HUES6 (cell line): ENCODE measurements around the gene TMEM79.
"Not testable (repeated sequence)": the region's sequence is repeated elsewhere in the genome, so short reads cannot be mapped to it uniquely, and the experiment has no call there.

Source experiments
- H3K27ac ChIP-seq: 2 replicates; pipeline ENCODE4 v1.7.0; 2013; ENCODE audit warnings: low read depth, mild to moderate bottlenecking, low read length, inconsistent platforms
- H3K27me3 ChIP-seq: 2 replicates; pipeline ENCODE4 v1.6.1; 2013; ENCODE audit warnings: low read length; ENCODE audit not compliant: control insufficient read depth, insufficient read depth
- H3K36me3 ChIP-seq: 2 replicates; pipeline ENCODE4 v1.6.1; 2013; ENCODE audit warnings: low read length; ENCODE audit not compliant: control insufficient read depth, insufficient read depth
- H3K4me1 ChIP-seq: 2 replicates; pipeline ENCODE4 v1.6.1; 2013; ENCODE audit warnings: low read length; ENCODE audit not compliant: control insufficient read depth, insufficient read depth
- H3K4me3 ChIP-seq: 2 replicates; pipeline ENCODE4 v1.5.1; 2013; ENCODE audit warnings: low read depth, low read length
- H3K9ac ChIP-seq: one replicate; pipeline ENCODE4 v1.6.1; 2013; ENCODE audit warnings: mild to moderate bottlenecking, low read length
- H3K9me3 ChIP-seq: 2 replicates; pipeline ENCODE4 v1.6.1; 2013; ENCODE audit warnings: low read depth, low read length; ENCODE audit not compliant: control insufficient read depth, insufficient read depth

Gene TMEM79

GRCh38 chr1:156308078-156308477 is 24.0 kb downstream of the TMEM79 start:
- H3K36me3 ChIP-seq, result peaks cover 82% of the 10 kb centered on the region
- H3K9ac ChIP-seq, result no peak overlapping the region
- H3K9me3 ChIP-seq, result no peaks in the 10 kb centered on the region
- H3K4me1 ChIP-seq, result no peaks in the 10 kb centered on the region
- H3K4me3 ChIP-seq, result no peak overlapping the region
- H3K27me3 ChIP-seq, result no peaks in the 10 kb centered on the region
- H3K27ac ChIP-seq, result no peak overlapping the region

- Histone ChIP-seq H3K36me3 (peaks cover 93% of the 10 kb centered on the region), H3K9ac (no peak overlapping the region), H3K9me3 (no peaks in the 10 kb centered on the region), H3K27me3 (no peaks in the 10 kb centered on the region), H3K4me1 (no peaks in the 10 kb centered on the region), H3K4me3 (no peak overlapping the region), H3K27ac (no peak overlapping the region)
Measured at GRCh38 chr1:156310962-156311361, 26.8 kb downstream of the TMEM79 start.

- Histone ChIP-seq H3K4me3 (no peak overlapping the region), H3K9ac (no peak overlapping the region), H3K36me3 (peaks cover 94% of the 10 kb centered on the region), H3K4me1 (no peaks in the 10 kb centered on the region), H3K9me3 (no peaks in the 10 kb centered on the region), H3K27ac (no peak overlapping the region), H3K27me3 (no peaks in the 10 kb centered on the region)
Measured at GRCh38 chr1:156316909-156317308, 32.8 kb downstream of the TMEM79 start.

DNA sequence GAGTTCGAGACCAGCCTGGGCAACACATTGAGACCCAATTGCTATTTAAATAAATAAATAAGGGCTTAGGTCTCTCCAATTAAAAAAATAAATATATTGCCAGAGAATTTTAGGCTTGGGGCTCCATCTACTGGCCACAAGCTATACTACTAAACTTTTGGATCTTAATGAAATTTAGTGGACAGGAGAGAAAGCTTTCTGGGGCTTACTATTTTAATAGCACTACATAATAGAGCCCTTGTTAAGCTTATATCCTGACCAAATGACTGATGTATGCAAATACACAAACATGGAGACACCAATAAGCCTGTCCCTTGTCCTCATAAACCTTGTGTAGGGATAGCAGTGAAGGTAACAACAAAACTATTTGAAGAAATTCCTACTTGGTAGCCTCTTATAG is 35.5 kb downstream of the TMEM79 start:
- Histone ChIP-seq H3K36me3 (peaks cover 92% of the 10 kb centered on the region), H3K4me1 (no peaks in the 10 kb centered on the region), H3K9me3 (no peaks in the 10 kb centered on the region), H3K4me3 (no peak overlapping the region), H3K27ac (no peak overlapping the region), H3K9ac (no peak overlapping the region), H3K27me3 (no peaks in the 10 kb centered on the region)

DNA sequence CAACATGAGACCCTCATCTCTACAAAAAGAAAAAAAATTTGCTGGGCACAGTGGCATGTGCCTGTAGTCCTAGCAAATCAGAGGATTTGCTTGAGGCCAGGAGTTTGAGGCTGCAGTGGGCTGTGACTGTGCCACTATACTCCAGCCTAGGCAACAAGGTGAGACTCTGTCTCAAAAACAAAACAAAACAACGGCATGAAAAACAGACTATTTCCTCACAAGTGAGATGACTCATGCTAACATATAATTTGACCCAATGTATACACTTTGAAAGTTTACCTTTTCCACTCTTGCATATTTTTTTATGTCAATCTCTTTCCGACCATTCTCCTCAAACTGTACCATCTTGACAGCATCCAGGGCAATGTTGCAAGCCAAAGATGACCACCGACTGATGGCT is 36.4 kb downstream of the TMEM79 start:
- Histone ChIP-seq H3K4me3 (no peak overlapping the region), H3K9me3 (no peaks in the 10 kb centered on the region), H3K27ac (no peak overlapping the region), H3K9ac (no peak overlapping the region), H3K36me3 (peaks cover 92% of the 10 kb centered on the region), H3K4me1 (no peaks in the 10 kb centered on the region), H3K27me3 (no peaks in the 10 kb centered on the region)

- H3K9me3 ChIP-seq, H3K4me3 ChIP-seq, H3K4me1 ChIP-seq, H3K9ac ChIP-seq, H3K27ac ChIP-seq, H3K27me3 ChIP-seq: not testable (repeated sequence)
- H3K36me3 ChIP-seq, result peaks cover 83% of the 10 kb centered on the region
Measured at GRCh38 chr1:156323179-156323578, 39.1 kb downstream of the TMEM79 start.

- peaks cover 52% of the 10 kb centered on the region for H3K36me3 ChIP-seq
- no peaks in the 10 kb centered on the region for H3K27me3 ChIP-seq
- H3K4me3 ChIP-seq, result peak overlapping the region; percentile 72
- H3K9ac ChIP-seq, result no peak overlapping the region
- H3K4me1 ChIP-seq, result peaks cover 3% of the 10 kb centered on the region; the same call in 1 of the 2 replicates
- H3K9me3 ChIP-seq, result no peaks in the 10 kb centered on the region
- H3K27ac ChIP-seq, result no peak overlapping the region
Measured at GRCh38 chr1:156336242-156336641, 52.1 kb downstream of the TMEM79 start.

DNA sequence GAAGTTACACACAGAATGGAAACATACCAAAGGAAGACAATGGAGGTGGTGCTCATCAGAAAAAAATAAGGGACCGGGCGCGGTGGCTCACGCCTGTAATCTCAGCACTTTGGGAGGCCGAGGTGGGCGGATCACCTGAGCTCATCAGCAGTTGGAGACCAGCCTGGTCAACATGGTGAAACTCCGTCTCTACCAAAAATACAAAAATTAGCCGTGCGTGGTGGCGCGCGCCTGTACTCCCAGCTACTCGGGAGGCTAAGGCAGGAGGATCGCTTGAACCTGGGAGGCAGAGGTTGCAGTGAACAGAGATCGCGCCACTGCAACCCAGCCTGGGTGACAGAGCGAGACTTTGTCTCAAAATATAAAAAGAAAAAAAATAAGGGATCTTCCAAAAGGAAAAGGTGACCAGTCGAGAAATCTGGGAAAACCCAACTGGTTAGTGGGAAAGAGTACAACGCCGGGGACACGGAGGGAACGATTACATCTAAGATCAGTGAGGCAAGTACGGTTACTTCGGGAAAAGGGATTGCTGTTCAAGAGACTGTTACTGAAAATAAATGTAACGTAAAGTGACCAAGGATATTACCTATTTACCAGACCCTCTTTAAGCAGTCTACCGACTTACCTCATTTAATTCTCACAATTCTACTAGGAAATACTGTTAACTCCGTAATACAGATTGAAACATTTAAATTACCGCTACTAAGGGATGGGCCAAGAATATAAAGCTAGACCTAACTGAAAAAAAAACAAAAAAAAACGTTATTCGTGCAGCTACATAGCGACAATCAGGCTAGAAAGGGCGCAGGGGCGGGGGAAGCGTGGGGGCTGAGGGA is 53.1 kb downstream of the TMEM79 start:
- no peaks in the 10 kb centered on the region for H3K27me3 ChIP-seq
- H3K9me3 ChIP-seq, result no peaks in the 10 kb centered on the region
- peaks cover 3% of the 10 kb centered on the region; the same call in 1 of the 2 replicates for H3K4me1 ChIP-seq
- H3K36me3 ChIP-seq, result peaks cover 42% of the 10 kb centered on the region
- peak overlapping the region; percentile 95 for H3K9ac ChIP-seq
- peak overlapping the region; percentile 10; the same call in 1 of the 2 replicates for H3K27ac ChIP-seq
- peak overlapping the region; percentile 72 for H3K4me3 ChIP-seq

- Histone ChIP-seq H3K27ac (peak overlapping the region; percentile 10; the same call in 1 of the 2 replicates), H3K27me3 (no peaks in the 10 kb centered on the region), H3K9ac (peak overlapping the region; percentile 95), H3K4me1 (peaks cover 3% of the 10 kb centered on the region; the same call in 1 of the 2 replicates), H3K9me3 (no peaks in the 10 kb centered on the region), H3K4me3 (peak overlapping the region; percentile 72), H3K36me3 (peaks cover 37% of the 10 kb centered on the region)
Measured at GRCh38 chr1:156337888-156338179, 53.7 kb downstream of the TMEM79 start.

GRCh38 chr1:156338180-156338976 is 54.3 kb downstream of the TMEM79 start, which contains the start of the genes CCT3 and TSACC:
CCT3 (minus strand) TSS chr1:156338292; CDS start chr1:156338184, 108 bp downstream.
TSACC (plus strand) TSS chr1:156338526; CDS start chr1:156339758, 1,232 bp downstream.
- peak within 1 kb of the TSS; percentile 21; the same call in 1 of the 2 replicates for H3K27ac ChIP-seq

More at GRCh38 chr1:156338180-156338976, 54.3 kb downstream of the TMEM79 start, which contains the start of the genes CCT3 and TSACC:
- Histone ChIP-seq H3K9me3 (no peaks in the 10 kb centered on the region), H3K9ac (peak within 1 kb of the TSS; percentile 95), H3K4me3 (peak within 1 kb of the TSS; percentile 72), H3K4me1 (peaks cover 3% of the 10 kb centered on the region; the same call in 1 of the 2 replicates), H3K36me3 (peaks cover 31% of the 10 kb centered on the region), H3K27me3 (no peaks in the 10 kb centered on the region)
